T47D (cell line): Measurements from ENCODE around the gene JPT2.

Experiments used
- DNase-seq, 2 experiments: peaks; one replicate each; pipeline versions ENCODE4 v3.0.0 to v3.0.0-alpha.2; 2011 to 2012; ENCODE audit warnings: low read depth in 1 of 2, low spot score in 1 of 2
- JUND ChIP-seq: IDR thresholded peaks from 2 replicates; pipeline ENCODE4 v1.6.1; 2012; ENCODE audit warnings: low read depth
- in situ Hi-C: cut with HindIII; loops from 2 replicates; pipeline ENCODE4 v1.10.0; 2016; ENCODE audit warnings: low sequenced_read_pairs, low pct_unique_long_range_greater_than_20kb

JPT2 gene

DNA sequence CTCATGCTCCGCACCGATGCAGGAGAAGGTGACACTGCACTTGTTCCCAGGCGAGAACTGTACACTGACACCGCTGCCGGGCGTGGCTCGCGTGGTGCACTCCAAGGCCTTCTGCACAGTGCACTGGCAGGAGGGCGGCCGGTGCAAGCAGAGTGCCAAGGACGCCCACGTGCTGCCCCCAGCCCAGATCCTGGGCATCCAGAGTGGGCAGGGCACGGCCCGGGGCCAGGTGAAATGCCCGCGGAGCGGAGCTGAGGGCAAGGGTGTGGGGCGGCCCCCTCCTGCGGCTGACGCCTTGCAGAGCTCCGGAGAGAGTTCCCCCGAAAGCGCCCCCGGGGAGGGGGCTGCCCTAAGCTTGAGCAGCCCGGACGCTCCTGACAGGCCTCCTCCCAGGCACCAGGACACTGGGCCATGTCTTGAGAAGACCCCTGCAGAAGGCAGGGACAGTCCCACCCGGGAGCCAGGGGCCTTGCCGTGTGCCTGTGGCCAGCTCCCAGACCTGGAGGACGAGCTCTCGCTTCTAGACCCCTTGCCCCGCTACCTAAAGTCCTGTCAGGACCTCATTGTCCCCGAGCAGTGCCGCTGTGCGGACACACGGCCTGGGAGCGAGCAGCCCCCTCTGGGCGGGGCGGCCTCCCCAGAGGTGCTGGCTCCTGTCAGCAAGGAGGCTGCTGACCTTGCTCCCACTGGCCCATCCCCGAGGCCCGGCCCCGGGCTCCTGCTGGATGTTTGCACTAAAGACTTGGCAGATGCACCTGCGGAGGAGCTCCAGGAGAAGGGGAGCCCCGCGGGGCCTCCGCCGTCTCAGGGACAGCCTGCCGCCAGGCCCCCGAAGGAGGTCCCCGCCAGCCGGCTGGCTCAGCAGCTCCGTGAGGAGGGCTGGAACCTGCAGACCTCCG, 21.9 kb upstream of the JPT2 start:
- DNase-seq = no peak
- in situ Hi-C loops = no loop called here
- TF ChIP-seq JUND = no peak

DNA sequence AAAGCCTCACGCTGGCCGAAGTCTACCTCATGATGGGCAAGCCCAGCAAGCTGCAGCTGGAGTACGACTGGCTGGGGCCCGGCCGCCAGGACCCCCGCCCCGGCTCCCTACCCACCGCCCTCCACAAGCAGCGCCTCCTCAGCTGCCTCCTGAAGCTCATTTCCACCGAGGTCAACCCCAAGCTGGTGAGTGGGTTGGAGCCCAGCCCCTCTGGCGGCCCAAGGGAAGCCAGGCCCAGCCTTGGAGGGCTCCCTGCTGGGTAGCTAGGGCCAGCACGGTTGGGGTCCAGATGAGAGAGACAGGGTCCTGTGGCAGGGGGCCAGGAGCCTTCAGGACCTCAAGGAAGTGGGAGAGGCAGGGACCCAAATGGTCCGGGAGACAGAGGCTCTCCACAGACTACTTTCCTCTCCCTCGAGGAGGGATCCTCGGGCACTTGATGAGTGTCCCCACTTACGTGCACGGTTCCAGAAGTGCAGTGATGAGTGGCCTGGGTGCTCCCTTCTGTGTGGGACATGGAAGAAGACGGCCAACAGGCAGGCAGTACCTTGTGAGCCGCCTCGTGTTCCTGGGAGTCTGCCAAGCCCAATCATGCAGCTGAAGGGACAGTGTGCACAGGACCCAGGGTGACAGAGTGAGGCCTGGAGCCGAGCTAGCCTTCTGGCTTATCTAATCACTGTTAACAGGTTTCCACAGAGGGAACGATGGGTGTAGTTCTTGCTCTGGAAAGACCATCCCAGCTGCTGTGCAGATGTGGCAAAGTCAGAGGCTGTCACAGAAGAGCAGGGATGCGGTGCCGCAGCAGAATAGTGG, 21.1 kb upstream of the JPT2 start:
- TF ChIP-seq JUND = no peak
- DNase-seq = no peak
- in situ Hi-C loops = no loop called here

DNA sequence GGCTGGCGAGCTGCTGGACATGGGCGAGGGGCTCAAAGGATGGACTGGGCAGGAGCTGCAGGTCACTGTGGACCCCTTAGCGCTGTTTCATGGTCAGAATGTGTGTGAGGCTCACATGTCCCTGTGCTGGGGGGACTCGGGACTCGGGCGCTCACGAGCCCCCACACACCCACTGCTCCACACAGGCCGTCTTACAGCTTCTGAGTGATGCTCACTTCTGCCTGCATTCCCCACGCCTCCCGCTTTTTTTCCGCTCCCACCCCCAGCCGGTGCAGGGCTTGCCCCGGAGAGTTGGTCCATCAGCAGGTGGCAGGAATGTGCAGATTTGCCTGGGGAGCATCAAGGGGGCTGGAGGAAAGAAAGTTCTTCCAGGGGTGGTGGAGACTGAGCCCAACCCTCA, 20.2 kb upstream of the JPT2 start:
- no peak for DNase-seq
- in situ Hi-C loops = no loop called here
- no peak for TF ChIP-seq JUND

DNA sequence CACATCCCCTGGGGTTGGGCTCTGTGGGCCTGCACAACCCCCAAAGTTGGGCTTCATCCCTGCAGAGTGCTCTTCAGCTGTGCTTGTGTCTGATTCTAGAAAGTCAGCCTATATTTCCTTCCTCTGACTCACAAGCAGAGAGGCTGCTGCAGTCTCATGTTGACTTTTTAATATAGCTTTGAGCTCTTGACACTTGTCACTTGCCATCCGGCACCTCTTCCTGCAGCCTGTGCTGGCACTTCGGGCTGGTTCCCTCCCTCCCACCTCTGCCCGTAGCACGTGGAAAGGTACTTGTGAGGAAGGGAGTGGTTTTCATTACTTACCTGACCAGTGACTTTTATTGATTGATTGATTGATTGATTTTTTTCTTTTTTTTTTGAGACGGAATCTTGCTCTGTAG, 19.0 kb upstream of the JPT2 start:
- DNase-seq = no peak
- no peak for TF ChIP-seq JUND
- in situ Hi-C loops = no loop called here

DNA sequence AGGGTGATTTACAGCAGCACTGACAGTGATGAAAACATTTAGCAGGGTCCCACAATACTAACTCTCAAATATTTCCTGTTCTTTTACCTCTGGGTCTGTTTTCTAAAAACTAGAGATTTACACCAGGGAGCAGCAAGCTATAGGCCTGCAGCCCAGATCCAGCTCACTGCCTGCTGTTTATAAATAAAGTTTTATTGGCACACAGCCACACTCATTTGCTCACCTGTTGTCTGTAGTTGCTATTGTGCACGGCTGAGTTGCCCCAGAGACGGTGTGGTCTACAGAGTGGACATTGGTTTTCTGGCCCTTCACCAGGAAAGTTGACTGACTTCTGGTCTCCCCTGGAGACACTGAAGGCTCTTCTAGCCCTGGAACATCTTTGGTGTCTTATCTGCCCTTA, 16.3 kb upstream of the JPT2 start:
- in situ Hi-C loops = no loop called here
- no peak for TF ChIP-seq JUND
- DNase-seq = no peak

DNA sequence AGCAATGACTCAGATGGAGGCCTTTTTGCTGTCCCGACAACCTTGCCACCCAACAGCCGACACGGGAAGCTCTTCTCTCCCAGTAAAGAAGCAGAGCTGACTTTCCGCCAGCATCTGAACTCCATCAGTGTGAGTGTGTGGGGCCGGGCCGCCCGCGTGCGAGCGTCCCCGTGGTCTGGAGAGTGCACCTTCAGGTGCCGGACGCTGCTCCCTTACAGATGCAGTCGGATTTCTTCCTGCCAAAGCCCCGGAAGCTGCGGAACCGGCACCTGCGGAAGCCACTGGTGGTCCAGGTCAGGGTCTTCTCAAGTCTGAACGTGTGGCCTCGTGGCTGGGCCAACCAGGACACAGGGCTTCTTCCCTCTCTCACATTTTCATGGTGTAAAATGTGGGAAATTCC, 15.5 kb upstream of the JPT2 start:
- no peak for DNase-seq
- in situ Hi-C loops = no loop called here
- TF ChIP-seq JUND = no peak

DNA sequence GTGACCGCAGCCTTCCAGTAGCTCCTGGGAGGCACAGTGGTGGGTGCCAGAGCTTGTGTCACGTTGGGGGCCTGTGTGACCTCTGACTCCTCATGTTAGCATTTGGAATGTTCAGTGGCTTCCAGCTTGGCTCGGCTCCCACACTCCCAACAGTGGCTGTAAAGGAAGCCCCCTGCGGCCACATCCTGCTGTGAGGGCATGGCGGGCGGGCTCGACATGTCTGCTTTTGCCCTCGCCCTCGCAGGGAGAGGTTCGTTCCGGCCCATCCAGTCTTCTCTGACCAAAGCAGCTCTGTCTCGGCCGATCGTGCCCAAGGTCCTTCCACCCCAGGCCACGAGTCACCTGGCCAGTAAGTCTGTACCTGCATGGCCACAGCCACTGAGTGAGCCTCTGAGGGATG, 12.2 kb upstream of the JPT2 start:
- DNase-seq = no peak
- in situ Hi-C loops = no loop called here

DNA sequence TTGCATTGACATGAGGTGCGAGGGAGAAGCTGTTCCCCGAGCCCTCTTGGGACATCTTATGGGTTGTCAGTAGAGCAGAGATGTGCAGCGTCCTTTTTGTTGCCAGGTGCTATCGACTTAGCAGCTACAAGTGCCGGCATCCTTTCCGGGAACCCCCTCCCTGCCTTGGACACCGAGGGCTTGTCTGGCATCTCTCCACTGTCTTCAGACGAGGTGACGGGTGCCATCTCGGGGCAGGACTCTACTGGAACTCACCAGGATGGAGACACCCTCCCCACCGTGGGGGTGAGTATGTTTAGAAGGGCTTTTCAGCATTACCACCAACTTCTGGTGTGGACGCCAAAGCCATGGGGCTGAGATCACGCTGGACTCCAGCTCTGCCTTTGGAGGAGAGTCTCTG, 11.8 kb upstream of the JPT2 start:
- no peak for DNase-seq
- in situ Hi-C loops = no loop called here
- no peak for TF ChIP-seq JUND

More for the DNA sequence above, 12.2 kb upstream of the JPT2 start:
- TF ChIP-seq JUND = no peak

DNA sequence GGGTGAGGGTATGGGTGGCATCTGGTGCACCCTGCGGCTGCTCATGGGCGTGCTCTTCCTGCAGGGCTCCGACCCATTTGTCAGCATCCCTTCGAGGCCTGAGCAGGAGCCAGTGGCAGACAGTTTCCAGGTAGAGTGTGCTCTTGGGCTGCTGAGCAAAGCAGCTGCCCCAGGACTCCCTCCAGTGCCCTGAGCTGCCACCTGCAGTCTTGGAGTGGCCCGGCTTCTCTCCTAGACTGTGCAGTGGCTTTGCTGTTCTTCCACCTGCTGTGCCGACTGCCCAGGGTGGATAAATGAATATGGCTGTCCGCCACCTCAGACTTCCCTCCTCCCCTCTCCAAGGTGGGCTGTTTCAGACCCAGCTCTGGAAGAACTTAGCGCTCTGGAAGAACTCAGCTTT, 10.8 kb upstream of the JPT2 start:
- in situ Hi-C loops = no loop called here
- no peak for TF ChIP-seq JUND
- peak; percentile 38 to 65 for DNase-seq

DNA sequence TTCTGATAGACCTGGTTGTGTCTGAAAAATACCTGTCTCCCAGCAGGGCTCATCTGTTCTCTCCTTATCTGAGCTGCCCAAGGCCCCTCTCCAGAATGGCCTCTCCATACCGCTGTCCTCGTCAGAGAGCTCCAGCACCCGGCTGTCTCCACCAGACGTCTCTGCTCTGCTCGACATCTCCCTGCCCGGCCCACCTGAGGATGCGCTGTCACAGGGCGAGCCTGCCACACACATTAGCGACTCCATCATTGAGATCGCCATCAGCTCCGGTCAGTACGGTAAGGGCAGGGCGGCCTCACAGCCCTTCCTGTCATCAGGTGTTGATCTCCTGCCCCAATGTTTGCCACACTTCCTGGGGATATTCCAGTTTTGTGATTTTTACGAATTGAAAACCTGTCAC, 10.2 kb upstream of the JPT2 start:
- no peak for TF ChIP-seq JUND
- in situ Hi-C loops = no loop called here
- no peak for DNase-seq

DNA sequence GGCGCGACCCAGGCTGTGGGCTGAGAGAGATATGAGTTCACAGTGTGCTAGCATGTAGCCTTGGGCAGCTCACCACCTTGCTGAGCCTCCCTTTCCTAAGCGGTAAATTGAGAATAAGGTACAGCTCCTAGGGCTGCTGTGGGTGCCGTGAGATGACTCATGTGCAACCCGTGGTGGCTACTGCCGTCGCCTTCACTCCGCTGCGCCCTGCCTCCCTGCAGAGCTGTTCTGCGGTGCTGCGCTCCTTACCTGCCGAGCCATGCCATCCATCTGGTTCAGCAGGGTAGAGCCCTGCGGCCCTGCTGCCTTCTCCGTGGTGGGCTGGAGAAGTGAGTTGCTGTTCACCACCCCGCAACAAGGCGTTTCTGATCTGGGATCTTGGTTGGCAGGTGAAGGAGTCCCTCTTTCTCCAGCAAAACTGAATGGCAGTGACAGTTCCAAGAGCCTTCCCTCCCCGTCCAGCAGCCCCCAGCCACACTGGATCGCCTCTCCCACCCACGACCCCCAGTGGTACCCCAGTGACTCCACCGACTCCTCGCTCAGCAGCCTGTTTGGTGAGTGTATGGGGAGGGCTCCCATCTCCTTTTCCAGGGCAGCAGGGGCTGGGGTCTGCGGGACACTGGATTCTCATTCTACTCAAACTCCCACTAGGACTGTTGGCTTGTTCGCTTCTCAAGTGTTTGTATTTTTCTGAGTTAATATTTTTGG, 9.3 kb upstream of the JPT2 start:
- no peak for DNase-seq
- in situ Hi-C loops = no loop called here

DNA sequence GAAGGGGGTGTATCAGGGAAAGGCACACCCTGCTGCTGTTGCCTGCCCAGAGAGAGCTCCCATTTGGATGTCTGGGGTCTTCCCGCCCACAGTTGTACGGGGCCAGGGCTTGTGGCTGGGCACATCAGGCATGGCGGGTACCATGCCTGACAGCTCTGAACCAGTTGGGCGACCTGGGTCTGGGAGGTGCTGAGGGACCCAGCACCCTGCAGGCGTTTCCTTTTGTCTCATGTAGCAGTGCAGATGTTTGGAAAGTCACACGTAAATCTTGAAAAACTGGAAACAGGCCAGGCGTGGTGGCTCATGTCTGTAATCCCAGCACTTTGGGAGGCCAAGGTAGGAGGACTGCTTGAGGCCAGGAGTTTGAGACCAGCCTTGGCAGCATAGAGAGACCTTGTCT, 8.4 kb upstream of the JPT2 start:
- TF ChIP-seq JUND = no peak
- in situ Hi-C loops = no loop called here
- DNase-seq = peak in 1 of 2 experiments; percentile 57

More for the DNA sequence above, 9.3 kb upstream of the JPT2 start:
- TF ChIP-seq JUND = no peak
